Endothelial cell (in vitro differentiated cells): ENCODE measurements around the gene KLF15. TPM values are rescaled to one million over a fixed set of nuclear protein-coding genes. Genes with fewer than 3 reads are reported as not detected.

ENCODE experiments used
- DNase-seq: peaks from one replicate; pipeline ENCODE4 v3.0.0; 2021; ENCODE audit warnings: low spot score
- H3K27ac Mint-ChIP-seq: one replicate; pipeline ENCODE4 v1.8.0; 2021; ENCODE audit warnings: mixed read lengths, inconsistent platforms; ENCODE audit not compliant: unreplicated experiment
- H3K27me3 Mint-ChIP-seq: one replicate; pipeline ENCODE4 v1.8.0; 2021; ENCODE audit warnings: mild to moderate bottlenecking, moderate library complexity, mixed read lengths, inconsistent platforms; ENCODE audit not compliant: unreplicated experiment
- H3K36me3 Mint-ChIP-seq: one replicate; pipeline ENCODE4 v1.8.0; 2021; ENCODE audit warnings: mild to moderate bottlenecking, low read depth, mixed read lengths, inconsistent platforms; ENCODE audit not compliant: unreplicated experiment
- H3K4me1 Mint-ChIP-seq: one replicate; pipeline ENCODE4 v1.8.0; 2021; ENCODE audit warnings: mild to moderate bottlenecking, mixed read lengths, inconsistent platforms; ENCODE audit not compliant: unreplicated experiment
- H3K4me3 Mint-ChIP-seq: one replicate; pipeline ENCODE4 v1.8.0; 2021; ENCODE audit warnings: mild to moderate bottlenecking, mixed read lengths, inconsistent platforms; ENCODE audit not compliant: unreplicated experiment
- H3K9me3 Mint-ChIP-seq: one replicate; pipeline ENCODE4 v1.8.0; 2021; ENCODE audit warnings: mixed read lengths, inconsistent platforms; ENCODE audit not compliant: unreplicated experiment
- CTCF ChIP-seq: fragments of 200-600 bp; sonication (generic); IDR thresholded peaks from one replicate; pipeline ENCODE4 v1.5.0; 2021; ENCODE audit warnings: antibody characterized with exemption; ENCODE audit not compliant: unreplicated experiment
- total RNA-seq: library from RNA; stranded (reverse); fragmentation: NEBNext Ultra II Directional; extraction: Animal tissue kit (Norgen Biotek cat#: 25700); gene quantifications from one replicate; pipeline ENCODE4 v1.2.1, GENCODE V29; 2021; ENCODE audit not compliant: unreplicated experiment

Gene KLF15
- total RNA-seq, 1 donor from 2014 or later = 0.67 TPM

- TF ChIP-seq CTCF = no peak
- H3K9me3 Mint-ChIP-seq = no peaks in the 10 kb centered on the region
- H3K4me1 Mint-ChIP-seq = no peaks in the 10 kb centered on the region
- H3K27ac Mint-ChIP-seq = no peak overlapping the region
- DNase-seq = no peak
- H3K36me3 Mint-ChIP-seq = no peaks in the 10 kb centered on the region
- H3K4me3 Mint-ChIP-seq = no peak overlapping the region
- H3K27me3 Mint-ChIP-seq = peaks cover 8% of the 10 kb centered on the region
These were observed 46.4 kb downstream of the KLF15 start for GRCh38 chr3:126310816-126311215.

- TF ChIP-seq CTCF = no peak
- Mint-ChIP-seq H3K36me3 (no peaks in the 10 kb centered on the region), H3K9me3 (no peaks in the 10 kb centered on the region), H3K4me3 (no peak overlapping the region), H3K4me1 (no peaks in the 10 kb centered on the region), H3K27me3 (peaks cover 8% of the 10 kb centered on the region), H3K27ac (no peak overlapping the region)
- no peak for DNase-seq
These were observed 47.1 kb downstream of the KLF15 start for GRCh38 chr3:126309861-126310655.

- DNase-seq = no peak
These were observed 48.0 kb downstream of the KLF15 start for GRCh38 chr3:126309165-126309564.

GRCh38 chr3:126308394-126309125 lies 48.6 kb downstream of the KLF15 start:
- H3K27ac Mint-ChIP-seq = no peak overlapping the region
- no peaks in the 10 kb centered on the region for H3K9me3 Mint-ChIP-seq
- no peaks in the 10 kb centered on the region for H3K4me1 Mint-ChIP-seq
- no peaks in the 10 kb centered on the region for H3K36me3 Mint-ChIP-seq
- no peak for DNase-seq
- no peak for TF ChIP-seq CTCF
- H3K4me3 Mint-ChIP-seq = no peak overlapping the region
- peaks cover 8% of the 10 kb centered on the region for H3K27me3 Mint-ChIP-seq

More at GRCh38 chr3:126309165-126309564, 48.0 kb downstream of the KLF15 start:
- Mint-ChIP-seq H3K36me3 (no peaks in the 10 kb centered on the region), H3K4me3 (no peak overlapping the region), H3K27ac (no peak overlapping the region), H3K27me3 (peaks cover 8% of the 10 kb centered on the region), H3K4me1 (no peaks in the 10 kb centered on the region), H3K9me3 (no peaks in the 10 kb centered on the region)
- TF ChIP-seq CTCF = no peak
